ENCODE results near the gene DUSP23.

- no peak for TF ChIP-seq CTCF (IDR thresholded peaks at IDR 0.05; ENCODE audit: insufficient read depth, low read length, poor library complexity, severe bottlenecking)
- TF ChIP-seq EZH2phosphoT487 (conservative IDR thresholded peaks at IDR 0.05; ENCODE audit: low read length), result no peak
Measured at GRCh38 chr1:159748370-159748769, 32.4 kb upstream of the DUSP23 start.
